ENCODE data around the gene ZFP42. TPM values are rescaled to one million over a fixed set of nuclear protein-coding genes. Genes with fewer than 3 reads are reported as not detected.
"Not testable (repeated sequence)": the region's sequence is repeated elsewhere in the genome, so short reads cannot be mapped to it uniquely, and the experiment has no call there.

ZFP42 gene
- total RNA-seq, 1 donor from 2014 or later = 0.72 TPM

DNA sequence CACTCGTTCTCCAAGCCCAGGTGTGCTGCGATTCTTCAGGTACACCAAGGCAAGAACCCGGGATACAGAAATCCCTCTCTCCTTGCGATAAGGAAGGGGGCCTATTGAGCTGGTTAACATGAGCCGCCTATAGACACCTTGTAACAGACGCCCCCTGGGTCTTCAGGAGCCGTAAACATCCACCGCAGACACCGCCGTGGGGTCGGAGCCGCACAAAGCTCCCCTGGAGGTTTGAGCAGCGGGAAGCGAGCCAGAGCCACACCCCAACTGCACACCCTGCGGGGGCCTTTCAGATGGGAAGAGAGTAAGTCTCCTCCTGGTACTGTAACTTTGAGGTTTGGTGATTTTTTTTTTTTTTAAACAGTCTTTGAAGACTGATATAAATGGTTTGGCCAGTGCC lies 46.6 kb downstream of the ZFP42 start:
- H3K4me1 Mint-ChIP-seq = peaks cover 4% of the 10 kb centered on the region
- H3K27ac Mint-ChIP-seq (ENCODE audit: unreplicated experiment) = no peak overlapping the region
- TF ChIP-seq, protein P1, sequence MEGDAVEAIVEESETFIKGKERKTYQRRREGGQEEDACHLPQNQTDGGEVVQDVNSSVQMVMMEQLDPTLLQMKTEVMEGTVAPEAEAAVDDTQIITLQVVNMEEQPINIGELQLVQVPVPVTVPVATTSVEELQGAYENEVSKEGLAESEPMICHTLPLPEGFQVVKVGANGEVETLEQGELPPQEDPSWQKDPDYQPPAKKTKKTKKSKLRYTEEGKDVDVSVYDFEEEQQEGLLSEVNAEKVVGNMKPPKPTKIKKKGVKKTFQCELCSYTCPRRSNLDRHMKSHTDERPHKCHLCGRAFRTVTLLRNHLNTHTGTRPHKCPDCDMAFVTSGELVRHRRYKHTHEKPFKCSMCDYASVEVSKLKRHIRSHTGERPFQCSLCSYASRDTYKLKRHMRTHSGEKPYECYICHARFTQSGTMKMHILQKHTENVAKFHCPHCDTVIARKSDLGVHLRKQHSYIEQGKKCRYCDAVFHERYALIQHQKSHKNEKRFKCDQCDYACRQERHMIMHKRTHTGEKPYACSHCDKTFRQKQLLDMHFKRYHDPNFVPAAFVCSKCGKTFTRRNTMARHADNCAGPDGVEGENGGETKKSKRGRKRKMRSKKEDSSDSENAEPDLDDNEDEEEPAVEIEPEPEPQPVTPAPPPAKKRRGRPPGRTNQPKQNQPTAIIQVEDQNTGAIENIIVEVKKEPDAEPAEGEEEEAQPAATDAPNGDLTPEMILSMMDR (conservative IDR thresholded peaks at IDR 0.05) = no peak
- no peak overlapping the region for H3K4me3 Mint-ChIP-seq
- no peaks in the 10 kb centered on the region for H3K27me3 Mint-ChIP-seq (ENCODE audit: low read depth)
- no peaks in the 10 kb centered on the region for H3K36me3 Mint-ChIP-seq (ENCODE audit: low read depth)
- H3K9me3 Mint-ChIP-seq = no peaks in the 10 kb centered on the region
- DNase-seq (ENCODE audit: low read depth, low spot score) = no peak

DNA sequence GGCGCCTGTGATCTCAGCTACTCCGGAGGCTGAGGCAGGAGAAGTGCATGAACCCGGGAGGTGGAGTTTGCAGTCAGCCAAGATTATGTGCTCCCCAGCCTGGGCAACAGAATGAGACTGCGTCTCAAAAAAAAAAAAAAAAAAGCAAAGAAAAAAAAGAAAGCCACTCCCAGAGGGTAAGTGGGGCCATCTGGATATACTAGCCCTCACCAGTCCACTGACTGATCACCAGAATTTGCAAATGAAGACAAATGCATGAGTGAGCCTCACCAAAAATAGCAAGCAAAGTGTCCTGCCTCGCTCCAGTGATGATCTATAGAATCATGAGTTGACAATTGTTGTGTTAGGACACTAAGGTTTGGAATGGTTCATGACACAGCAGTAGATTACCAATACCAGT lies 47.6 kb downstream of the ZFP42 start:
- Mint-ChIP-seq H3K27ac (ENCODE audit: unreplicated experiment) (no peak overlapping the region), H3K4me3 (no peak overlapping the region), H3K4me1 (peaks cover 4% of the 10 kb centered on the region), H3K36me3 (ENCODE audit: low read depth) (no peaks in the 10 kb centered on the region), H3K9me3 (no peaks in the 10 kb centered on the region), H3K27me3 (ENCODE audit: low read depth) (no peaks in the 10 kb centered on the region)
- TF ChIP-seq, protein P1 (conservative IDR thresholded peaks at IDR 0.05) = no peak
- no peak for DNase-seq (ENCODE audit: low read depth, low spot score)

DNA sequence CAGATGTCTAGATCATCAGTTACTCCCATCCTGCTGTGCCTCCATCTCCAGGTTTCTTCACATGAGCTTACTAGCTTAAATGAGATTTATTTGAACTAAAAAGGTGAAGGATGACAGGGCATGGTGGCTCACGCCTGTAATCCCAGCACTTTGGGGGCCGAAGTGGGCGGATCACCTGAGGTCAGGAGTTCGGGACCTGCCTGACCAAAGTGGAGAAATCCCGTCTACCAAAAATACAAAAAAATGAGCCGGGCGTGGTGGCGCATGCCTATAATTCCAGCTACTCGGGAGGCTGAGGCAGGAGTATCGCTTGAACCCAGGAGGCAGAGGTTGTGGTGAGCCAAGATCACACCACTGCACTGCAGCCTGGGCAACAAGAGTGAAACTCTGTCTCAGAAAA lies 49.9 kb downstream of the ZFP42 start:
- H3K9me3 Mint-ChIP-seq; DNase-seq (ENCODE audit: low read depth, low spot score); H3K4me1 Mint-ChIP-seq; H3K36me3 Mint-ChIP-seq (ENCODE audit: low read depth); H3K27me3 Mint-ChIP-seq (ENCODE audit: low read depth); H3K27ac Mint-ChIP-seq (ENCODE audit: unreplicated experiment); H3K4me3 Mint-ChIP-seq: not testable (repeated sequence)

DNA sequence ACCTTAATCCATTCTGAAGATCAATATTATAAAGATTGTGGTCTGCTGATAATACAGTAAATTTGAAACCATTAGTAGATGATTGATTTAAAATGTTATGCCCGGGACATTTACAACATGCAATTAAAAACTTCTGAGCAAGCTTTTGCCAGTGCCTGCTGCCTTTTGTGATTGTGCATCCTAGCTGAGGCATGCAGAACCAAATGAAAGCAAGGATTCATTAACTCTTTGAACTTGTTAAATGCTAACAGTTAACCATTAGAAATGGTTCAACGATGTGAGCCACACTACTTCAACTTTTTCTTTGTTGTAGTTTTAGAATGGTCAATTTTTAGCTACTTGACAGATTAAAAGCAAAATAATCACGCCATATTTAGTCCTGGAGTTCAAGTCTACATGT lies 51.1 kb downstream of the ZFP42 start:
- TF ChIP-seq, protein P1 (conservative IDR thresholded peaks at IDR 0.05) = no peak
- Mint-ChIP-seq H3K27ac (ENCODE audit: unreplicated experiment) (no peak overlapping the region), H3K27me3 (ENCODE audit: low read depth) (no peaks in the 10 kb centered on the region), H3K4me1 (peaks cover 4% of the 10 kb centered on the region), H3K36me3 (ENCODE audit: low read depth) (no peaks in the 10 kb centered on the region), H3K9me3 (no peaks in the 10 kb centered on the region), H3K4me3 (no peak overlapping the region)
- no peak for DNase-seq (ENCODE audit: low read depth, low spot score)

DNA sequence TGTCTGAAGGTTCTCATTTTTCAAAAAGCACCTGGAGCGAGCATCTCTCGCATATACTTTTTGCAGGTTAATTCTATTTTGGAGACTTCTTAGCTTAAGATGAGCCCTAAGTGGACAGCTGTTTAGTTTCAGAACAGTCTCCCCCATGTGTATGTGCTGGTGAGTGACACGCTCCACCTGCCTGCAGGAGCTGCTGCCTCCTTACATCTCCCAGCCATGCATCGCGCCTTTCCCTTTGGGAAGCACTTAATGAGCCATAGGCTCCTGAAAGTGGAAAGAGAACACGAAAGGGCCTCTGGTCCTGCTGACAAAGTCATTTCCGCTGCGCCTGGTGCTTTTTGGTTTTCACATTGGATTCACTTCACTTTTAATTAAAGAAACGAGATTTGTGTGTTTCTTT lies 57.7 kb downstream of the ZFP42 start:
- no peak overlapping the region for H3K4me3 Mint-ChIP-seq
- H3K9me3 Mint-ChIP-seq = peaks cover 3% of the 10 kb centered on the region
- H3K4me1 Mint-ChIP-seq = no peaks in the 10 kb centered on the region
- DNase-seq (ENCODE audit: low read depth, low spot score) = no peak
- no peaks in the 10 kb centered on the region for H3K36me3 Mint-ChIP-seq (ENCODE audit: low read depth)
- TF ChIP-seq, protein P1 (conservative IDR thresholded peaks at IDR 0.05) = no peak
- no peaks in the 10 kb centered on the region for H3K27me3 Mint-ChIP-seq (ENCODE audit: low read depth)
- H3K27ac Mint-ChIP-seq (ENCODE audit: unreplicated experiment) = no peak overlapping the region

Other genes starting within 250 kb of the ZFP42 start
- not detected in 2 replicates for gene TRIML2, start 113.8 kb downstream of the ZFP42 start, total RNA-seq
- gene TRIML1, start 143.7 kb downstream of the ZFP42 start, total RNA-seq = not detected in 2 replicates